Activated CD4-positive, alpha-beta T cell treated with anti-CD3 and anti-CD28 coated beads, Interleukin-2, amount 10 ng/mL, durations not matched to agents 7 days and 5 days (primary cell): ENCODE data around the gene OR2T35. TPM values are rescaled to one million over a fixed set of nuclear protein-coding genes. Genes with fewer than 3 reads are reported as not detected.
A peak's percentile ranks its signal among the peaks of the same experiment; 100 is the strongest.
"Not testable (repeated sequence)": the region's sequence is repeated elsewhere in the genome, so short reads cannot be mapped to it uniquely, and the experiment has no call there.

Source experiments
- CTCF ChIA-PET: fragments of 350-600 bp; sonication (Branson Sonifier 250); formaldehyde crosslinking; loops from one replicate; lab custom pipeline; 2021; ENCODE audit warnings: antibody characterized with exemption; lab: Charles Lee
- POLR2A ChIA-PET: fragments of 350-600 bp; sonication (Branson Sonifier 250); formaldehyde crosslinking; loops from one replicate; lab custom pipeline; 2021; ENCODE audit warnings: antibody characterized with exemption; lab: Charles Lee
- DNase-seq: peaks from one replicate; pipeline ENCODE4 v3.0.0-alpha.2; 2020
- H3K27ac Mint-ChIP-seq: one replicate; pipeline ENCODE4 v1.8.0; 2021; ENCODE audit warnings: mild to moderate bottlenecking, moderate library complexity, mixed read lengths
- H3K27me3 Mint-ChIP-seq: one replicate; pipeline ENCODE4 v1.8.0; 2021; ENCODE audit warnings: mixed read lengths
- H3K36me3 Mint-ChIP-seq: one replicate; pipeline ENCODE4 v1.8.0; 2021; ENCODE audit warnings: low read depth, mixed read lengths
- H3K4me1 Mint-ChIP-seq: one replicate; pipeline ENCODE4 v1.8.0; 2021; ENCODE audit warnings: mixed read lengths
- H3K4me3 Mint-ChIP-seq: one replicate; pipeline ENCODE4 v1.8.0; 2021; ENCODE audit warnings: mild to moderate bottlenecking, moderate library complexity, mixed read lengths
- H3K9me3 Mint-ChIP-seq: one replicate; pipeline ENCODE4 v1.8.0; 2021; ENCODE audit warnings: mixed read lengths
- total RNA-seq, 2 experiments: library from RNA; stranded (reverse); gene quantifications; one replicate each; pipeline ENCODE4 v1.2.3, GENCODE V29; 2021

Gene OR2T35
- total RNA-seq, 2 experiments from 2014 or later, result not detected

GRCh38 chr1:248640906-248641305, 4.2 kb downstream of the OR2T35 start:
- CTCF ChIA-PET, H3K36me3 Mint-ChIP-seq, H3K27me3 Mint-ChIP-seq, H3K4me3 Mint-ChIP-seq, POLR2A ChIA-PET, DNase-seq, H3K4me1 Mint-ChIP-seq, H3K27ac Mint-ChIP-seq, H3K9me3 Mint-ChIP-seq: not testable (repeated sequence)

GRCh38 chr1:248639652-248640051, 5.4 kb downstream of the OR2T35 start:
- H3K4me1 Mint-ChIP-seq, H3K9me3 Mint-ChIP-seq, H3K4me3 Mint-ChIP-seq, DNase-seq, H3K27ac Mint-ChIP-seq, POLR2A ChIA-PET, H3K36me3 Mint-ChIP-seq, H3K27me3 Mint-ChIP-seq, CTCF ChIA-PET: not testable (repeated sequence)

GRCh38 chr1:248636612-248637011, 8.5 kb downstream of the OR2T35 start:
- POLR2A ChIA-PET, H3K4me1 Mint-ChIP-seq, H3K4me3 Mint-ChIP-seq: not testable (repeated sequence)

GRCh38 chr1:248634991-248635390, 10.1 kb downstream of the OR2T35 start, which contains the start of gene OR2T11:
TSS of gene OR2T11 (minus strand) at chr1:248635091. CDS start at chr1:248627128, 7,963 bp downstream.
- CTCF ChIA-PET, DNase-seq, H3K27ac Mint-ChIP-seq, H3K9me3 Mint-ChIP-seq, H3K36me3 Mint-ChIP-seq, H3K27me3 Mint-ChIP-seq, H3K4me1 Mint-ChIP-seq, POLR2A ChIA-PET, H3K4me3 Mint-ChIP-seq: not testable (repeated sequence)

More at GRCh38 chr1:248636612-248637011, 8.5 kb downstream of the OR2T35 start:
- H3K27ac Mint-ChIP-seq, H3K27me3 Mint-ChIP-seq, H3K36me3 Mint-ChIP-seq, DNase-seq, H3K9me3 Mint-ChIP-seq, CTCF ChIA-PET: not testable (repeated sequence)

GRCh38 chr1:248631354-248632008, 13.6 kb downstream of the OR2T35 start:
- Mint-ChIP-seq H3K4me3 (no peak overlapping the region), H3K27ac (no peak overlapping the region), H3K9me3 (no peaks in the 10 kb centered on the region), H3K4me1 (no peaks in the 10 kb centered on the region), H3K36me3 (no peaks in the 10 kb centered on the region), H3K27me3 (no peaks in the 10 kb centered on the region)
- DNase-seq, result no peak
- ChIA-PET CTCF (no interaction called here), POLR2A (no interaction called here)

- CTCF ChIA-PET, result no interaction called here
- DNase-seq, result no peak
- POLR2A ChIA-PET, result no interaction called here
- Mint-ChIP-seq H3K4me3 (no peak overlapping the region), H3K27me3 (no peaks in the 10 kb centered on the region), H3K4me1 (no peaks in the 10 kb centered on the region), H3K27ac (no peak overlapping the region), H3K9me3 (no peaks in the 10 kb centered on the region), H3K36me3 (no peaks in the 10 kb centered on the region)
Observed at GRCh38 chr1:248630551-248630950, 14.5 kb downstream of the OR2T35 start.

GRCh38 chr1:248627971-248628844, 16.9 kb downstream of the OR2T35 start:
- Mint-ChIP-seq H3K27me3 (no peaks in the 10 kb centered on the region), H3K4me3 (no peak overlapping the region), H3K27ac (no peak overlapping the region), H3K36me3 (no peaks in the 10 kb centered on the region), H3K4me1 (no peaks in the 10 kb centered on the region), H3K9me3 (no peaks in the 10 kb centered on the region)
- CTCF ChIA-PET, result no interaction called here
- DNase-seq, result no peak
- POLR2A ChIA-PET, result no interaction called here

- DNase-seq, result no peak
- ChIA-PET POLR2A (no interaction called here), CTCF (no interaction called here)
- Mint-ChIP-seq H3K4me3 (no peak overlapping the region), H3K36me3 (no peaks in the 10 kb centered on the region), H3K27me3 (no peaks in the 10 kb centered on the region), H3K9me3 (no peaks in the 10 kb centered on the region), H3K4me1 (no peaks in the 10 kb centered on the region), H3K27ac (no peak overlapping the region)
Observed at GRCh38 chr1:248625971-248626370, 19.1 kb downstream of the OR2T35 start.

GRCh38 chr1:248625166-248625565, 19.9 kb downstream of the OR2T35 start:
- Mint-ChIP-seq H3K4me1 (no peaks in the 10 kb centered on the region), H3K36me3 (no peaks in the 10 kb centered on the region), H3K27me3 (no peaks in the 10 kb centered on the region), H3K4me3 (no peak overlapping the region), H3K9me3 (no peaks in the 10 kb centered on the region), H3K27ac (no peak overlapping the region)
- POLR2A ChIA-PET, result no interaction called here
- DNase-seq, result no peak
- CTCF ChIA-PET, result no interaction called here

- CTCF ChIA-PET, result no interaction called here
- no peak overlapping the region for H3K4me3 Mint-ChIP-seq
- POLR2A ChIA-PET, result no interaction called here
- no peaks in the 10 kb centered on the region for H3K36me3 Mint-ChIP-seq
- no peaks in the 10 kb centered on the region for H3K27me3 Mint-ChIP-seq
- peak; percentile 27 for DNase-seq
- H3K4me1 Mint-ChIP-seq, result no peaks in the 10 kb centered on the region
- no peaks in the 10 kb centered on the region for H3K9me3 Mint-ChIP-seq
- H3K27ac Mint-ChIP-seq, result peak overlapping the region; percentile 39
Observed at GRCh38 chr1:248622570-248623001, 22.5 kb downstream of the OR2T35 start.

- Mint-ChIP-seq H3K36me3 (no peaks in the 10 kb centered on the region), H3K27ac (no peak overlapping the region), H3K4me3 (no peak overlapping the region), H3K4me1 (no peaks in the 10 kb centered on the region), H3K27me3 (no peaks in the 10 kb centered on the region), H3K9me3 (no peaks in the 10 kb centered on the region)
- ChIA-PET POLR2A (no interaction called here), CTCF (no interaction called here)
- no peak for DNase-seq
Observed at GRCh38 chr1:248621770-248622169, 23.3 kb downstream of the OR2T35 start.

GRCh38 chr1:248618878-248619277, 26.2 kb downstream of the OR2T35 start:
- peak; percentile 62 for DNase-seq
- Mint-ChIP-seq H3K4me1 (peaks cover under 1% of the 10 kb centered on the region), H3K36me3 (no peaks in the 10 kb centered on the region), H3K9me3 (no peaks in the 10 kb centered on the region), H3K4me3 (no peak overlapping the region), H3K27me3 (peaks cover 2% of the 10 kb centered on the region), H3K27ac (no peak overlapping the region)
- CTCF ChIA-PET, result no interaction called here
- POLR2A ChIA-PET, result no interaction called here

- H3K36me3 Mint-ChIP-seq, result no peaks in the 10 kb centered on the region
- H3K27ac Mint-ChIP-seq, result no peak overlapping the region
- ChIA-PET CTCF (no interaction called here), POLR2A (no interaction called here)
- H3K9me3 Mint-ChIP-seq, result no peaks in the 10 kb centered on the region
- H3K27me3 Mint-ChIP-seq, result peaks cover 2% of the 10 kb centered on the region
- H3K4me3 Mint-ChIP-seq, result no peak overlapping the region
- peaks cover 5% of the 10 kb centered on the region for H3K4me1 Mint-ChIP-seq
- DNase-seq, result no peak
Observed at GRCh38 chr1:248618119-248618518, 27.0 kb downstream of the OR2T35 start.
